Tibial nerve (tissue), 4 donors: ENCODE results near the gene CMC2. TPM values are rescaled to one million over a fixed set of nuclear protein-coding genes. Genes with fewer than 3 reads are reported as not detected.

Experiments
- DNase-seq, 2 donors: peaks; one replicate each; pipeline ENCODE4 v3.0.0-alpha.2; 2019; ENCODE audit warnings: low spot score in 2 of 2
- H3K27ac ChIP-seq, 4 donors: fragments of 200-600 bp; sonication (generic) in 3 of 4; one replicate each; pipeline ENCODE4 v1.5.1; 2017 to 2019; ENCODE audit warnings: mild to moderate bottlenecking in 1 of 4
- H3K27me3 ChIP-seq, 2 donors: fragments of 200-600 bp; sonication (generic) in 1 of 2; one replicate each; pipeline versions ENCODE4 v1.5.1 to v1.6.0; 2017 to 2019
- H3K36me3 ChIP-seq, 3 donors: fragments of 200-600 bp; sonication (generic); one replicate each; pipeline ENCODE4 v1.5.1; 2018 to 2019
- H3K4me1 ChIP-seq, 4 donors: fragments of 200-600 bp; sonication (generic) in 3 of 4; one replicate each; pipeline ENCODE4 v1.5.1; 2017 to 2019
- H3K4me3 ChIP-seq, 4 donors: fragments of 200-600 bp; sonication (generic) in 3 of 4; one replicate each; pipeline ENCODE4 v1.5.1; 2017 to 2019; ENCODE audit warnings: mild to moderate bottlenecking in 1 of 4, moderate library complexity in 1 of 4
- H3K9me3 ChIP-seq, 4 donors: fragments of 200-600 bp; sonication (generic) in 3 of 4; one replicate each; pipeline ENCODE4 v1.5.1; 2017 to 2019
- EP300 ChIP-seq, 2 donors: sonication (generic); formaldehyde crosslinking; IDR thresholded peaks; one replicate each; pipeline ENCODE4 v1.6.1; 2017; ENCODE audit warnings: antibody characterized with exemption in 2 of 2, mild to moderate bottlenecking in 1 of 2
- POLR2A ChIP-seq, 2 donors: fragments of 450-650 bp; IDR thresholded peaks; one replicate each; pipeline ENCODE4 v1.6.1; 2017; ENCODE audit warnings: antibody characterized with exemption in 2 of 2, mild to moderate bottlenecking in 2 of 2, moderate library complexity in 2 of 2
- WGBS, 2 donors: methylation state at CpG; one replicate each; pipeline ENCODE4 v1.1.5; 2018; 5-methylcytosine and 5-hydroxymethylcytosine counted together
- total RNA-seq, 4 donors: library from RNA; depleted of rRNA; stranded (reverse); fragments of >200 nt; gene quantifications; one replicate each; pipeline ENCODE4 v1.1.0, GENCODE V29; 2016
- TF ChIP-seq, protein P1 (sequence below), 5 experiments: fragments of 200-600 bp in 3 of 5; fragments of 450-650 bp in 2 of 5; sonication (generic) in 3 of 5; IDR thresholded peaks; one replicate each; pipeline ENCODE4 v1.5.1; 2016 to 2019; ENCODE audit warnings: antibody characterized with exemption in 5 of 5, mild to moderate bottlenecking in 3 of 5, moderate library complexity in 2 of 5

CMC2 gene
- total RNA-seq, 4 donors from 2014 or later: 20.0 to 38.7 (median 35.2) TPM

DNA sequence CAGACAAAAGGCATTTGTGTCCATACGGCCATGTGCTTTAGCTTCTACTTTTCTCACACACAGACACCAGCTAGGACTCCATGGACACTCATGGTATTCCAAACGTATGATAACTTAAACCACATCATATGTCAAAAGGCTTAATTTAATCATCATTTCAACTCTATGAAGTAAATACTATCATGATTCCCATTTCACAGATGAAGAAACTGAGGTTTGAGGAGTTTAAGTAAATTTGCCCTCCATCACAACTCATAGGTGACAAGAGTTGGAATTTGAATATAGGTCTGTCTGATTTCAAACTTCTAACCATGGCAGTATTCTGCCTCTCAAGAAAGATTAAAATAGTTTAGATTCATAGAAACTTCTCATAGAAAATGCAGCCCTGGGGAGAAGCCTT lies 43.8 kb downstream of the CMC2 start:
- Histone ChIP-seq H3K4me1 (no peaks in the 10 kb centered on the region), H3K27ac (no peak overlapping the region), H3K36me3 (no peaks in the 10 kb centered on the region), H3K27me3 (no peaks in the 10 kb centered on the region), H3K4me3 (no peak overlapping the region), H3K9me3 (peaks cover 0 to 33% (median 12%) of the 10 kb centered on the region in 4 donors)
- no peak for DNase-seq
- WGBS, 2 donors: 49 to 60% methylated on average over 2 of the region's 2 CpGs
- TF ChIP-seq, protein P1, sequence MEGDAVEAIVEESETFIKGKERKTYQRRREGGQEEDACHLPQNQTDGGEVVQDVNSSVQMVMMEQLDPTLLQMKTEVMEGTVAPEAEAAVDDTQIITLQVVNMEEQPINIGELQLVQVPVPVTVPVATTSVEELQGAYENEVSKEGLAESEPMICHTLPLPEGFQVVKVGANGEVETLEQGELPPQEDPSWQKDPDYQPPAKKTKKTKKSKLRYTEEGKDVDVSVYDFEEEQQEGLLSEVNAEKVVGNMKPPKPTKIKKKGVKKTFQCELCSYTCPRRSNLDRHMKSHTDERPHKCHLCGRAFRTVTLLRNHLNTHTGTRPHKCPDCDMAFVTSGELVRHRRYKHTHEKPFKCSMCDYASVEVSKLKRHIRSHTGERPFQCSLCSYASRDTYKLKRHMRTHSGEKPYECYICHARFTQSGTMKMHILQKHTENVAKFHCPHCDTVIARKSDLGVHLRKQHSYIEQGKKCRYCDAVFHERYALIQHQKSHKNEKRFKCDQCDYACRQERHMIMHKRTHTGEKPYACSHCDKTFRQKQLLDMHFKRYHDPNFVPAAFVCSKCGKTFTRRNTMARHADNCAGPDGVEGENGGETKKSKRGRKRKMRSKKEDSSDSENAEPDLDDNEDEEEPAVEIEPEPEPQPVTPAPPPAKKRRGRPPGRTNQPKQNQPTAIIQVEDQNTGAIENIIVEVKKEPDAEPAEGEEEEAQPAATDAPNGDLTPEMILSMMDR (IDR thresholded peaks at IDR 0.05): no peak
- TF ChIP-seq EP300 (IDR thresholded peaks at IDR 0.05) (no peak), POLR2A (IDR thresholded peaks at IDR 0.05) (no peak)

- no peak for TF ChIP-seq EP300 (IDR thresholded peaks at IDR 0.05)
- TF ChIP-seq, protein P1 (IDR thresholded peaks at IDR 0.05): no peak
- TF ChIP-seq POLR2A (IDR thresholded peaks at IDR 0.05): no peak
- Histone ChIP-seq H3K9me3 (peaks cover 0 to 52% (median 15%) of the 10 kb centered on the region in 4 donors), H3K4me3 (no peak overlapping the region), H3K4me1 (no peaks in the 10 kb centered on the region), H3K27ac (no peak overlapping the region), H3K36me3 (no peaks in the 10 kb centered on the region), H3K27me3 (no peaks in the 10 kb centered on the region)
- no peak for DNase-seq
Observed at GRCh38 chr16:80958284-80958683, 48.4 kb downstream of the CMC2 start.

GRCh38 chr16:80954985-80955384 lies 51.7 kb downstream of the CMC2 start:
- Histone ChIP-seq H3K36me3 (no peaks in the 10 kb centered on the region), H3K27me3 (no peaks in the 10 kb centered on the region), H3K4me3 (no peak overlapping the region), H3K4me1 (no peaks in the 10 kb centered on the region), H3K27ac (no peak overlapping the region), H3K9me3 (peaks cover 0 to 40% (median 13%) of the 10 kb centered on the region in 4 donors)
- no peak for DNase-seq
- WGBS, 2 donors: 92 to 93% methylated on average over 5 of the region's 5 CpGs
- TF ChIP-seq EP300 (IDR thresholded peaks at IDR 0.05): no peak
- no peak for TF ChIP-seq POLR2A (IDR thresholded peaks at IDR 0.05)
- TF ChIP-seq, protein P1 (IDR thresholded peaks at IDR 0.05): no peak

DNA sequence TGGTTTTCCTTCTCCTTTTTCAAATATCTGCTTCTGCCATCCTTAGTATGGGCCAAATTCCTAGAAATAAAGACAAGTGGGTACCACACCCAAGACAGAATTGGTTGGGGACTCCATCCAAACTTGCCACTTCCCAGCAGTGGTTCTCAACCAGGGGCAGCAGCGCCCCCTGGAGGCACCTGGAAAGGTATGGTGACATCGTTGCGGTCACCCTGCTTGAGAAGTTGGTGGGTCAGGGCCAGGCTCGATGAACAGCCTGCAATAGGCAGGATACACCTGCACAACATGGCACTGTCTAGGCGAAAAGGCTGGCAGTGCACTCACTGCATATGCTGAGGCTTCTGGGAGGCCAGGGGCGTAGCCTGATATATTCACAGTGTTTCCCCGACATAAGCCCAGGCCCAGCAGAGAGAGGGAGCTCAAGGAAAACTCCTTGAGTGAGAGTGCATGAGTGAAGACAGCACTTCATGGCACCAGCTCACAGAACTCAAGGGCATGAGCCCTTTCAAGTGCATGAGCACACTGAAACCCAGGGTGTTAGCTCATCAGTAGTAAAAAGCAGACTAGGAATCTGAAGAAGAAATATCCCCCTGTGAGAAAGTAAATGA lies 57.7 kb downstream of the CMC2 start:
- peak in 1 of 2 donors; percentile 30 for DNase-seq
- no peak overlapping the region for H3K27ac ChIP-seq
- H3K9me3 ChIP-seq: peaks cover 0 to 4% (median 0%) of the 10 kb centered on the region in 4 donors
- H3K4me1 ChIP-seq: peaks cover 0 to 5% (median 0%) of the 10 kb centered on the region in 4 donors
- TF ChIP-seq, protein P1 (IDR thresholded peaks at IDR 0.05): peak in 4 of 5 experiments; percentile 10 to 29 (median 18)
- TF ChIP-seq EP300 (IDR thresholded peaks at IDR 0.05): no peak
- TF ChIP-seq POLR2A (IDR thresholded peaks at IDR 0.05): no peak
- no peaks in the 10 kb centered on the region for H3K36me3 ChIP-seq
- no peak overlapping the region for H3K4me3 ChIP-seq
- 23 to 32% methylated on average over 4 to 6 of the region's 7 CpGs for WGBS, 2 donors
- no peaks in the 10 kb centered on the region for H3K27me3 ChIP-seq

DNA sequence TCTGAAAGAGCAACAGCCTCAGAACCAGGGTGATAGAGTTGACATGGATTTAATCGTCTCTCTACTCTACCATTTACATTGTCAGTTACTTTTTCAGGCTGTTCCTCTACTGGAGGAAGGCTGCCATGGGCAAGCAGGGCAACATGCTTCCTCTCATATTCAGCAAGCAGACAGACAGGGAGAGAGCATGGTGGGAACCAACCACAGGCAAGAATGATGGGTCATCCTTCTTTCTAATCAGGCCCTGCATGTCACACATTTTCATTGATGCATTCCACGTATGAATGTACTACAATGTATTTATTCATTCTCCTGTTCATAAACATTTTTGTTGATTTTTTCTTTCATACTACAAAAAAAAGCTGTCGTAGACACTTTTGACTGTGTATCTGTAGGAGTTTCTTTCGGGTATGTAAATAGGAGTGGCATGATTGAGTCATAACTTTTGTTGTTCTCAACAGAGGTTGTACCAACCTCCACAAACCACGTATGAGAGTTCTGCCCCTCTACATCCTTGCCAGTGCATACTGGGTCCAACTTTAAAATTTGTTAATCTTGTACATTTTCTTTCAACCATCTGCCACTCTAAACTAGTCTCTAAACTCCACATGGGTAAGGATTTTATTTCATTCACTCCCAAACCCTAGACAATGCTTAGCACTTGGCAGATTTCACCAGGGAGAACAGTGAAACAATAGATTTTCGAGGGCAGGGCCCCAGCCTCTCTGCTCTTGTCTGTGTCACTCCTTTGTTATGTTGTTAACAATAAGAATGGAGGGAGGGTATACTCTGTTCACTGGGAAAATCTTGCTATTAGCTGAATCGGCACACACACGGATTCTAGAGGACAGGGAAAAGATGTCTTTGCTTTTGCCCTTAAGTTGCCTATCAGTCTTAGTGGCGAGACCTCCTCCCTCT lies 58.7 kb downstream of the CMC2 start:
- Histone ChIP-seq H3K36me3 (no peaks in the 10 kb centered on the region), H3K4me3 (no peak overlapping the region), H3K27me3 (no peaks in the 10 kb centered on the region), H3K27ac (no peak overlapping the region), H3K9me3 (peaks cover 0 to 5% (median 0%) of the 10 kb centered on the region in 4 donors), H3K4me1 (peaks cover 0 to 5% (median 0%) of the 10 kb centered on the region in 4 donors)
- WGBS, 2 donors: 68 to 70% methylated on average over 9 of the region's 9 CpGs
- TF ChIP-seq, protein P1 (IDR thresholded peaks at IDR 0.05): no peak
- TF ChIP-seq POLR2A (IDR thresholded peaks at IDR 0.05): no peak
- TF ChIP-seq EP300 (IDR thresholded peaks at IDR 0.05): no peak
- no peak for DNase-seq
